HG03066 (cell line): Measurements from ENCODE around the gene CTSA.

Experiments
- ATAC-seq: cut with Tn5 transposase; IDR thresholded peaks from one replicate; pipeline ENCODE4 v1.9.1; 2021; ENCODE audit warnings: low read depth; ENCODE audit not compliant: unreplicated experiment

Gene CTSA

DNA sequence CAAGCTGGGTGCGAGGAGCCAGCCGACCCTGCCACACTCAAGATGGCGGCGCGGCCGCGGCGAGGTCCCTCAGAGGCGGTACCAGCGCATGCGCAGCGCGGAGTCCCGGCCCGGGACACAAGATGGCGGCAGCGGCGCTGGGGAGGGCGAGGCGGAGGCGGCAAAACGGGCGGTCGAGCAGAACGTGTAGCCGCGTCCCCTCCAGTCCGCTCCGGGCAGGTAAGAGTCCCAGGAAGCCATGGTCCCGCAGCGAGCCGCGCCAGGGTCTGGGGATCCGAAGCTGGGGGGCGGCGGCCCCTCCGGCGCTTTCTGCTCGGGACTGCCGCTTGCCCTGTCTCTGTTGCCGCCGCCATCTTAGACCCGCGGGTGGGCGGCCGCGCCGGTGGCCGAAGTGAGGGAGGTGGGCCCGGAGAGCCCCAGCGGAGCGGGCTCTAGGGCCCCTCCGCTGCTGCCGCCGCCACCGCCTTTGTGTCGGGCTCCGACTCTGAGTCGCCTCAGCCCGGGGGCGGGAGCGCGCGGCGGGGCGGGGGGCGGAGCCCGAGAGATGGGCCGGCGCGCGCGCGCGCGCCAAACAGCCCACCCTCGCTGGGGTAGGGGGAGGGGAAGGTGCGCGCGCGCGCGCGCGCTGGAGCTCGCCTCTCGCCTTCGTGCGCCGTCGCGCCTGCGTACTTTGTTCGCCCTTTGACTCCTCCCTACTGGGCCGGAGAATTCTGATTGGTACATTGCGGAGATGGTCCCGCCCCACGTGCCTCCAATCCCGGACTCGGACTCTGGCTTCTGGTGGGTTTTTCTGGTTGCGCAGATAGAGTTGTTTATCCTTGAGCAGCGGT is 43.7 kb downstream of the CTSA start, which contains the start of gene PCIF1:
PCIF1 (plus strand) TSS at position 98 of the 830 bp plus-strand sequence. CDS start 4,317 bp downstream, outside the sequence.
- peak; percentile 72 for ATAC-seq

DNA sequence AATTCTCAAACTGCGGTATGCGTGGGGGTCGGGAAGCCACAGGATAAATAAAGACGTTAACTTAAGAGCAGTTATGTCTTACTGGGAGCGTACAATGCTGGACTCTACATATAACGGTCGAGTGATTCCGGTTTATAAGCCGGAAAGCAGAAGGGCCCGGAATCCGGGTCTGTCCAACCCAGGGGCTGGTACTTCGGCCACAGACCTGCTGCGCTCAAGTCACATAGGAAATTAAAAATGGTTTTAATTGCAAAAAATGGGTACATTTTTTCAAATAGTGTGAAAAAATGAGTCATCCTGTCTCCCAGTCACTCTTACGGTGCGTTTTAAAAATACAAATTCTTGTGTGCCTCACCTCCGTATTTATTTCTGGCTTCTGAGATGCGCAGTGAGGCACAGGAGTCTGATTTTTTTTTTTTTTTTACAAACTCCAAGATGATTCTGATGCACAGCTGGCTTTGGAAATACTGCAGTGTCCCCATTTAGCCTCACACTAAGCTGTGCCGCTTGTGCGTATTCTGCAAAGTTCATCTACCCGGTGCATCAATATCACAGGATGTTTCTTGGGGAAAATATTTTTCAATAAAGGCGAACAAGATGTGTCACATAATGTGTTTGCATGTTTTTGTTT is 44.4 kb downstream of the CTSA start:
- ATAC-seq, result peak; percentile 7

DNA sequence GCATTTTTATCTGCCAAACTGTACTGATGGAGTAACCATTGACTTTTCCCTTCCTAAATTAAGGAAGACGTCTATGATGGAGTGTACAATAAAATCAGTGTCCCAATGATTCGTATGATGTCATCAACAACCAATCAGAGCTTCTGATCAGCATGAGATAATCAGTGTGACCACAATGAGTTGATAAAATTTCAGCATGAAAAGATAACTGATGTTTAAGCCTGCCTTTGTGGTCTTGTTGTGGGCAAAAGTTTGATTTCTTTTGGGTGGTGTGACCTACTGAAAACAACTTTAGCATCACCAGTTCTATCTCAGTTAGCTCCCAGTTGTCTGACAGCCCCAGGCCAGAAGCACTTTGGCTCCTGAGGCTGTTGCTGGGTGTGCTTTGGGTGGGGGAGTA is 46.6 kb downstream of the CTSA start:
- no peak for ATAC-seq

DNA sequence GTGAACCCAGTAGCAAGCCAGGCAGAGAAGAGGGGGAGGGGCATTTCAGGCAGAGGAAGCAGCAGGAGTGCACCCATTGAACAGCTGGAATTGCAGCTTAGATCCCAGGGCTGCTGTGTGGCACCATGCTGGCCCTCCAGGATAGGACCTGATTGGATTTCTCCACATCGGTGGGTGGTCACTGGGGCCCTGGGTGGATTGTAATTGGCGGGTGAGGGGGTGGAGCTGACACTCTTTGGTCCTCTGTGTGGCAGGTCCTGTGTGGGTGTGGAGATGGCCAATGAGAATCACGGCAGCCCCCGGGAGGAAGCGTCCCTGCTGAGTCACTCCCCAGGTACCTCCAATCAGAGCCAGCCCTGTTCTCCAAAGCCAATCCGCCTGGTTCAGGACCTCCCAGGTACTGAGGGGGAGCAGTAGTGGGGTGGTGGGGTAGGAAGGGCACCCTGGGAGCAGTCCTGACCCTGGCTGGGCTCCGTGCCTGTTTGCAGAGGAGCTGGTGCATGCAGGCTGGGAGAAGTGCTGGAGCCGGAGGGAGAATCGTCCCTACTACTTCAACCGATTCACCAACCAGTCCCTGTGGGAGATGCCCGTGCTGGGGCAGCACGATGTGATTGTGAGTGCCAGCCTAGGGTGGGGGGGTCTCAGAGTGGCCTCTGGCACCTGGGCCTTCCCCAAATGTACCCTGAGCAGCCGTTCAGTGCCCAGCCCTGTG is 47.7 kb downstream of the CTSA start:
- ATAC-seq, result no peak

DNA sequence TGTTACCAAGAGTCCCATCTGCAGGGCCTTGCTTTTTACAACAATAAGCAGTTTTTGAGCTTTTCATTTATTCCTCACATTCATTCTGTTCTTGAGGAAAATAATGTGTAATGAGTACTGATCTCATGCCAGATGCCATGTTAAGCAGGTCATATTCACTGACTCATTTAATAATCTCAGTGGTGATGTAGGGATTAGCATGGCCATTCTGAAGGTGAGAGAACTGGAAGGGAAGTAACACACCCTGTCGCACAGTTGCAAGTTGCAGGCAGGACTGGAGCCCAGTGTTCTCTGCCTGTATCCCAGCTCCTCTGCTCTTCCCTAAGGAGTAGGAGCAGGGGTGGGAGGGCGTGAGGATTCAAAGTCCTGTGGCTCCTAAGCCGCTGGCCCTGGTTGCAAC is 48.9 kb downstream of the CTSA start:
- no peak for ATAC-seq

DNA sequence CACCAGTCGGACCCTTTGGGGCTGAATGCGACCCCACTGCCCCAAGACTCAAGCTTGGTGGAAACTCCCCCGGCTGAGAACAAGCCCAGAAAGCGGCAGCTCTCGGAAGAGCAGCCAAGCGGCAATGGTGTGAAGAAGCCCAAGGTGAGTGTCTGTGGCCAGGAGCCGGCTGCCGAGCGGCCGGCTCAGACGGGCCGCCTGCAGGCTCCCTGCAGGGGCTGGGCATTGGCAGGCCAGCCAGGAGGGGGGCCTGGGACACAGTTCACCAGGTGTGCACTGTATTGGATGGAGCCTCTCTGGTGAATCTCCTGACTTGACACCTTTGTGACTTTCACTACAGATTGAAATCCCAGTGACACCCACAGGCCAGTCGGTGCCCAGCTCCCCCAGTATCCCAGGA is 49.3 kb downstream of the CTSA start:
- no peak for ATAC-seq

DNA sequence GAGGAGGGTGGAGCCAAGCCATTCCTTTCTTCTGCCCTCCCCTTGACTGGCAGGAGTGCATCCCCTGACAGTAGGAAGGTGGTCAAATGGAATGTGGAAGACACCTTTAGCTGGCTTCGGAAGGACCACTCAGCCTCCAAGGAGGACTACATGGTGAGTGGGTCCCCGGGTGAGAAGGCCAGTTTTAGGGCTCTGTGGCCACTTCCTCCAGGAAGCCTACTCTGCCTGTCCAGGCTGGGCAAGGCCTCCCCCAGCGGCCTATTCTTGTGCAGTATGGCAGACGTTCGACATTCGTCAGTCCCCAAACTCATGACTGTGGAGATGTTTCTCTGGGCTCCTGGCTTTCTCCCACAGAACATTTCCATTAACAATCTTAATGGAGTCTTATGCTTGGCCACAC is 52.5 kb downstream of the CTSA start:
- ATAC-seq, result no peak

DNA sequence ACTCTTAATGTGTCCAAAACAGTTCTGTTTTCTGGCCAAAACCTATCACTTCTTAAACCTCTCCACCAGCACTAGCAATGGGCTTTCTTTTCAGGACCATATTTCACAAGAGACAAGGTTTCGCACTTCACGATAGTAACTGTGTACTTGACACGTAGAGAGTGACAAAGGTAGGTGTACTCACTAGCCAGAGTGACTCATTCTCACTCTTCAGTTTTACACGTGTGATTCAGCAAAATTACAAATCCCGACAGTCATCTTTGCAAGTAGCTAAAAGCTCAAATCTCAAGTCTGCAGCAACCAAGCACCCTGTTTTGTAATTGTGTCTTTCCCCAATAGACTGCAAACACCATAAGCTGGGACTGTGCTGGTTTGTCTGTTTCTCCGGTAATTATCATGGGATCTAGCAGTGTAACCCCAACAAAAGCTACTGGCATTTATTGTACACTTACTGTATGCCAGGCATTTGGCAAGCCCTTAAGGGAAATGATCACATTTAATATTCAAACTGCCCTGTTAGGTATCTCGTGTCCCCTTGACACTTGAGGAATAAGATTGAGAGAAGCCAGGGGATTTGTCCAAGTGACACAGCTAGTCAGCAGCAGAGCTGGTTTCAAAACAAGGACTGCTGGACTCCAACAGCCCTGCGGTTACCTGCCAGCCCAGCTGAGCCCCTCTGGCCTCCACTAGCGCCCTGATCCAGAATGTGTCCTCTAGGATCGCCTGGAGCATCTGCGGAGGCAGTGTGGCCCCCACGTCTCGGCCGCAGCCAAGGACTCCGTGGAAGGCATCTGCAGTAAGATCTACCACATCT is 53.2 kb downstream of the CTSA start:
- no peak for ATAC-seq

DNA sequence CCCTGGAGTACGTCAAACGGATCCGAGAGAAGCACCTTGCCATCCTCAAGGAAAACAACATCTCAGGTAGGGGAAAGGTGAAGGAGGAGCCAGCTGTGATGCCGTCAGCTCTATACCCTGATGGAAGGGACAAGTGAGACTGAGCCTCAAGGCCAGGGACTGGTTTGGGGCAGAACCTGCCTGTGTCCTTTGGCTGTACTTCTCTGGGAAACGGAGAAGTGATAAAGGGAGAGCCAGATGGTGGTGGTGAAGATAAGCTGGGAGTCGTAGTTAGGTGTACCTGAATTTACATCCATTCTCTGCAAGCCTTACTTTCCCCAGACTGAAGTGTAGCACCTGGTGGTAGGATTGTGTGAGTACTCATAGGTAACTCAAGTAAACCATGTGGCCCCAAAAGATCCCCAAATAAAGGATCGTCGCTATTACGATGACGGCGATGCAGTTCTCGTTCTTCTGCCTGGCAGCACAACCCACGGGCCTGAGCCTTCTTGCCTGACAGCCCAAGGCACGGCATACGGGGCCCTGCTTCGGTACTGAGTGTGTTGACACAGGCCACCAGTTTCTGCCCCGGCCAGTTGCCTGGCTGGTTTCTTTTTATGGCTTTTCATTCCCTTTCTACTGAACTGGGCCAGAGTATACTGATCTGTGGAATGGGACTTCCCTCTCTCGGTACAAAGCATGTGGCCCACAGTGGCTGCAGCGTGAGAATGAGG is 54.0 kb downstream of the CTSA start:
- no peak for ATAC-seq

DNA sequence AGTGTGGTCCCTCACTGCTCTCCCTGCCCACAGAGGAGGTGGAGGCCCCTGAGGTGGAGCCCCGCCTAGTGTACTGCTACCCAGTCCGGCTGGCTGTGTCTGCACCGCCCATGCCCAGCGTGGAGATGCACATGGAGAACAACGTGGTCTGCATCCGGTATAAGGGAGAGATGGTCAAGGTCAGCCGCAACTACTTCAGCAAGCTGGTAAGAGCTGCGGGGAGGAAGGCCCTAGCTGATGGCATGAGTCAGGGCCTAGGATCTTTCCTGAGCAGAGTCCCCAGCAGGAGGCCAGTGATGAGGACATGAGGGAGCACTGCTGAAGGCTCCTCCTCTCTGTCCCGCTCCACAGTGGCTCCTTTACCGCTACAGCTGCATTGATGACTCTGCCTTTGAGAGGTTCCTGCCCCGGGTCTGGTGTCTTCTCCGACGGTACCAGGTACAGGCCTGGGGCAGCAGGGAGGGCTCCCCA is 54.6 kb downstream of the CTSA start:
- ATAC-seq, result no peak

DNA sequence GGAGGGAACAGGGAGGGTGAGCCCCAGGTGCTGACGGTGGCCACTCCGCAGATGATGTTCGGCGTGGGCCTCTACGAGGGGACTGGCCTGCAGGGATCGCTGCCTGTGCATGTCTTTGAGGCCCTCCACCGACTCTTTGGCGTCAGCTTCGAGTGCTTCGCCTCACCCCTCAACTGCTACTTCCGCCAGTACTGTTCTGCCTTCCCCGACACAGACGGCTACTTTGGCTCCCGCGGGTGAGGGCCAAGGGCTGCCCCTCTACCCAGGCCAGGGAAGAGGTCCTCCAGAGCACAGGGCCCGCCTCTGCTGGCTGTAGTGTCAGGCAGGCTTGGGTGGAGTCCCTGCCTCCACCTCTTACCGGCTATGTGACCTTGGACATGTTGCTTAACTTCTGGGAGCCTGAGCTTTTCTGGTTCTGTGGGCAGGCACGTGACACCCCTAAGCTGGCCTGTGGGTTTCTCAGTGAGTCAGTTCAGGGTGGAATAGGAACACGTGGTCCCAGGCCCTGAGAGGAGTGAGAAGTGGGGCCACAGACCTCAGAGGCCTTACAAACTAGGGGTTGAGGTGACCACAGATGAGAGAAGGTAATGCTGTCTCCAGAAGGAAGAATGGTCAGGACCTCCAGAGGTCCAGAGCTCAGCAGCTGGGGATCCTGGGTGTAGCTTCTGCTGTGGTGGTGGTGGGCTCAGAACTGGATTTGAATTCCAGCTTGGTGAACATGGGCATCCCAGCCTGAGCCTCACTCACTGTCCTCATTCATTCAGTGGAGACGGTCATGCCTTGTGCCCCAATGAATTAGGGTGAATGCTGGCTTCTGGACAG is 55.2 kb downstream of the CTSA start:
- no peak for ATAC-seq

DNA sequence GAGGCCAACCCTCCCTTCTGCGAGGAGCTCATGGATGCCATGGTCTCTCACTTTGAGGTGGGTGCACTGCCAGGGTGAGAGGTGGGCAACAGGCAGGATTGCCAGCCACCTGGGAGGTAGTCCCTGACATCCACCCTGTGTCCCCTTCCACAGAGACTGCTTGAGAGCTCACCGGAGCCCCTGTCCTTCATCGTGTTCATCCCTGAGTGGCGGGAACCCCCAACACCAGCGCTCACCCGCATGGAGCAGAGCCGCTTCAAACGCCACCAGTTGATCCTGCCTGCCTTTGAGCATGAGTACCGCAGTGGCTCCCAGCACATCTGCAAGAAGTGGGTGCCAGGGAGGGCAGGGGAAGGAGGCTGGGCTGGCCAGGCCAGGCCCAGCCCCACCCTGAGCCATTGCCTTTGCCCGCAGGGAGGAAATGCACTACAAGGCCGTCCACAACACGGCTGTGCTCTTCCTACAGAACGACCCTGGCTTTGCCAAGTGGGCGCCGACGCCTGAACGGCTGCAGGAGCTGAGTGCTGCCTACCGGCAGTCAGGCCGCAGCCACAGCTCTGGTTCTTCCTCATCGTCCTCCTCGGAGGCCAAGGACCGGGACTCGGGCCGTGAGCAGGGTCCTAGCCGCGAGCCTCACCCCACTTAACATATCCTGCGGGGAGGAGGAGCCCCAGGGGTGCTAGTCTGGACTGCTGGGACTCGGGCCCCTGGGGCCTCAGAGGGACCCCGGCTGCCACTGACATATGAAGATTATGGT is 56.2 kb downstream of the CTSA start:
- ATAC-seq, result no peak

DNA sequence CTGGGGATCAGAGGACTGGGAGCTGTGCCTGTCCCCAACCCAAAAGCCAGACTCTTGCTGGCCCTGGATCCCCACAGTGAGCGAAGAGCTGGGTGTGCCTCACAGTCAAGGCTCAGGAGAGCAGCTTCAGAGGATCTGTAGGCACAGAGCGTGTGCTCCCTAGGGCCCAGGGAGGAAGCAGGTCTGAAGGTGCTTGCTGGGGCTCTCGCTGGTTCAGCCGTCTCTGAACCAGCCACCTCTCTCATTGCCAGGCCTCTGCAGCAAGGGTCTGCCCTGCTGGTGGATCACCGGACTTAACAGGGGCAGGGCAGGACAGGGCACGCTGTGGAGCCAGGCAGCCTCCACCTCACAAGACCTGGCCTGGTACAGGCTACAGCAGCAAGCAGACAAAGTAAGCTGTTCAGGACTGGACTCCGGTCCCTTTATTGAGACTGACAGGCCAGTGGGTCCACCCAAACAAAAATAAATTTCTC is 57.2 kb downstream of the CTSA start:
- ATAC-seq, result no peak
